ENCODE data around the gene PRR5L. TPM values are rescaled to one million over a fixed set of nuclear protein-coding genes. Genes with fewer than 3 reads are reported as not detected.

PRR5L gene
- total and polyA plus RNA-seq, 2 experiments from 2014 or later: 3.1 to 8.9 TPM

DNA sequence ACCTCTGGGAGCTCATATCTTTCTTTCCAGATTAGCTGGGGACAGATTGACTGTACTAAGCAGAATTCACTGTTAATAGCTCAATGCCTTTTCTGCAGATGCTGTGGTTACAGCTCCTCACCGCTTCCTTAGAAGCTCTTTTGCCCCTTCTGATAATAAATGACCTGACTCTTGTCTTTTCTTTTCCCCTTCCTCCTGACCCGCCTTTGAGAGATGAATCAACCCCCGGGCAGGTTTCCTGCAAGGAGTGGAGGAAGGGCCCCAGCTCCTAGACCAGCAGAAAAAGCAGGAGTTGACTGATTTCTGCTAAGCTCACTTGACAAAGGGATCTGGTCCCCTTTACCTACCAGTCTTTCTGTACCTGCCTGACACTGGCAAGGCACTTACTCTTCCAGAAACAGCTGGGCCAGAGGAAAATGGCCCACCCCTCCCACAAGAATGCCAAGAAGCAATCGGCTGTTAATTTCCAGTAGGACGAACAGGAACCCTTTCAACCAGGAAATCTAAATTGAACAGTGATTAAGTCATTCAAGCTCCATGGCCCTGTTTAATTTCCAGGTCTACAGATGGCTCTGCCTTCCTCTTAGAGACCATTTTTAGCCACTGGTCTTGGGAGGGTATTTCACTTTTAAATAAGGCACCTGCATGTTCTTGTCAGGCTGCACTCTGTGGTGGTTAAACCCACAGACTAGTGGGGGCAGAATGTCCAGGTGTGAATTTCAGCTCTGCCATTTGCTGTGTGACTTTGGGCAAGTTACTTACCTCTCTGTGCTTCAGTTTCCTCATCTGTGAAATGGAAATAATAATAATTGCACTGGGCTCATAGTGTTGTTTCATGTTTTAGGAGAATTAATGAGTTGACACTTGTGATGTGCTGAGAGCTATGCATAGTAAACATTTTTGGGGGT is 67.5 kb downstream of the PRR5L start:
- H3K9me3 Mint-ChIP-seq: no peaks in the 10 kb centered on the region
- no peak overlapping the region for H3K27ac Mint-ChIP-seq
- Histone ChIP-seq H2AFZ (no peak overlapping the region), H3K4me3 (no peak overlapping the region), H4K20me1 (replicated peaks; ENCODE audit: insufficient read depth) (no peaks in the 10 kb centered on the region), H3K79me2 (replicated peaks; ENCODE audit: insufficient read depth) (no peaks in the 10 kb centered on the region), H3K9me2 (ENCODE audit: insufficient read depth) (no peaks in the 10 kb centered on the region), H3K27ac (ENCODE audit: low read depth) (no peak overlapping the region), H3K4me2 (no peak overlapping the region), H3K4me1 (ENCODE audit: insufficient read depth) (peaks cover 6% of the 10 kb centered on the region; the same call in 1 of the 2 replicates), H3K36me3 (ENCODE audit: insufficient read depth) (no peaks in the 10 kb centered on the region), H3F3A (replicated peaks; ENCODE audit: low read depth) (no peaks in the 10 kb centered on the region), H3K27me3 (ENCODE audit: insufficient read depth) (peaks cover 7% of the 10 kb centered on the region; the same call in 1 of the 2 replicates)
- H3K27me3 Mint-ChIP-seq (ENCODE audit: insufficient read depth, low read depth, poor library complexity): peaks cover 4% of the 10 kb centered on the region
- no peaks in the 10 kb centered on the region for H3K36me3 Mint-ChIP-seq (ENCODE audit: low read depth)
- TF ChIP-seq STAT1 (IDR thresholded peaks at IDR 0.05; ENCODE audit: unreplicated experiment): no peak
- no peak overlapping the region for H3K4me3 Mint-ChIP-seq
- DNase-seq (ENCODE audit: low spot score): peak; percentile 66
- H3K4me1 Mint-ChIP-seq: peaks cover 25% of the 10 kb centered on the region
- ATAC-seq: peak; percentile 40

DNA sequence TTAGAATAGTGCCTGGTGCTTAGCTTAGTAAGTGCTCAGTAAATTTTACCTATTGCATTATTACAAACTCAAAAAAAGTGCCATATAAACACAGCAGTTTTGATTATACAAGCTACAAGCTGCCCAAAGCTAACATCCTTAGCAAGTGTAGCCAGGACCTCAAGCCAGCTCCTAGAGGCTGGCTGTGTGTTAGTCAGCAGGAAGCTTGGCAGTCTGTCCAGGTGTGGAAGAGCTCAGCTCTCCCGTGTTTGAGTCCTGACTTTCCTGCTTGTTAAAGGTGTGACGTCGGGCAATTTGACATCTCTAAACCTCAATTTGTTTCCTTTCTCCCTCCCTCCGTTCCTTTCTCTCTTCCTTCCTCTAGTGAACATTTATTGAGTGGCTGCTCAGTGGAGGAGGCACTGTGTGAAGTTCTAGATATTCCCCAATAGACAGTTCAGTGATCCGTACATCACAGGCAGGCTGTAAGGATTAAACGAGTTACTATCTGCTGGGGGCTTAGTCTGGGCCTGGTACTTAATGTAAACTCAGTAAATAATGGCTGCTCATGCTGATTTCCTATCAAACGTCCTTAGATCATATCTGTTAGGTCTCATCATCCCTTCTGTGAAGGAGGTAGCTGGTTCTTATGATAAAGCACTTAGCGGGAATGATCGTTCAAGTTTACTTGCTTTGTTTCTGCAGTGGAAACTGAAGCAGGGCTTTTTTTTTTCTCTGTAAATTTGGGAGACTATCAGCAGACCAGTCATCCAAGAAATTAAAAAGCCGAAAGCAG is 68.7 kb downstream of the PRR5L start:
- no peaks in the 10 kb centered on the region for H3K9me2 ChIP-seq (ENCODE audit: insufficient read depth)
- H3K36me3 Mint-ChIP-seq (ENCODE audit: low read depth): no peaks in the 10 kb centered on the region
- H3K27me3 ChIP-seq (ENCODE audit: insufficient read depth): peaks cover 7% of the 10 kb centered on the region; the same call in 1 of the 2 replicates
- no peaks in the 10 kb centered on the region for H3K36me3 ChIP-seq (ENCODE audit: insufficient read depth)
- no peak overlapping the region for H3K4me2 ChIP-seq
- no peak overlapping the region for H2AFZ ChIP-seq
- H4K20me1 ChIP-seq (replicated peaks; ENCODE audit: insufficient read depth): no peaks in the 10 kb centered on the region
- no peak overlapping the region for H3K27ac Mint-ChIP-seq
- peaks cover 25% of the 10 kb centered on the region for H3K4me1 Mint-ChIP-seq
- TF ChIP-seq CREB1 (CRISPR knock-in tag; IDR thresholded peaks at IDR 0.05; ENCODE audit: low read depth) (no peak), NANOG (IDR thresholded peaks at IDR 0.05; ENCODE audit: borderline replicate concordance) (no peak), POLR2AphosphoS5 (IDR thresholded peaks at IDR 0.05; ENCODE audit: low read depth) (no peak), ZNF331 (CRISPR knock-in tag; IDR thresholded peaks at IDR 0.05; ENCODE audit: low read depth) (no peak), ZNF114 (CRISPR knock-in tag; IDR thresholded peaks at IDR 0.05) (no peak), STAT1 (IDR thresholded peaks at IDR 0.05; ENCODE audit: unreplicated experiment) (no peak)
- TF ChIP-seq, protein P1, sequence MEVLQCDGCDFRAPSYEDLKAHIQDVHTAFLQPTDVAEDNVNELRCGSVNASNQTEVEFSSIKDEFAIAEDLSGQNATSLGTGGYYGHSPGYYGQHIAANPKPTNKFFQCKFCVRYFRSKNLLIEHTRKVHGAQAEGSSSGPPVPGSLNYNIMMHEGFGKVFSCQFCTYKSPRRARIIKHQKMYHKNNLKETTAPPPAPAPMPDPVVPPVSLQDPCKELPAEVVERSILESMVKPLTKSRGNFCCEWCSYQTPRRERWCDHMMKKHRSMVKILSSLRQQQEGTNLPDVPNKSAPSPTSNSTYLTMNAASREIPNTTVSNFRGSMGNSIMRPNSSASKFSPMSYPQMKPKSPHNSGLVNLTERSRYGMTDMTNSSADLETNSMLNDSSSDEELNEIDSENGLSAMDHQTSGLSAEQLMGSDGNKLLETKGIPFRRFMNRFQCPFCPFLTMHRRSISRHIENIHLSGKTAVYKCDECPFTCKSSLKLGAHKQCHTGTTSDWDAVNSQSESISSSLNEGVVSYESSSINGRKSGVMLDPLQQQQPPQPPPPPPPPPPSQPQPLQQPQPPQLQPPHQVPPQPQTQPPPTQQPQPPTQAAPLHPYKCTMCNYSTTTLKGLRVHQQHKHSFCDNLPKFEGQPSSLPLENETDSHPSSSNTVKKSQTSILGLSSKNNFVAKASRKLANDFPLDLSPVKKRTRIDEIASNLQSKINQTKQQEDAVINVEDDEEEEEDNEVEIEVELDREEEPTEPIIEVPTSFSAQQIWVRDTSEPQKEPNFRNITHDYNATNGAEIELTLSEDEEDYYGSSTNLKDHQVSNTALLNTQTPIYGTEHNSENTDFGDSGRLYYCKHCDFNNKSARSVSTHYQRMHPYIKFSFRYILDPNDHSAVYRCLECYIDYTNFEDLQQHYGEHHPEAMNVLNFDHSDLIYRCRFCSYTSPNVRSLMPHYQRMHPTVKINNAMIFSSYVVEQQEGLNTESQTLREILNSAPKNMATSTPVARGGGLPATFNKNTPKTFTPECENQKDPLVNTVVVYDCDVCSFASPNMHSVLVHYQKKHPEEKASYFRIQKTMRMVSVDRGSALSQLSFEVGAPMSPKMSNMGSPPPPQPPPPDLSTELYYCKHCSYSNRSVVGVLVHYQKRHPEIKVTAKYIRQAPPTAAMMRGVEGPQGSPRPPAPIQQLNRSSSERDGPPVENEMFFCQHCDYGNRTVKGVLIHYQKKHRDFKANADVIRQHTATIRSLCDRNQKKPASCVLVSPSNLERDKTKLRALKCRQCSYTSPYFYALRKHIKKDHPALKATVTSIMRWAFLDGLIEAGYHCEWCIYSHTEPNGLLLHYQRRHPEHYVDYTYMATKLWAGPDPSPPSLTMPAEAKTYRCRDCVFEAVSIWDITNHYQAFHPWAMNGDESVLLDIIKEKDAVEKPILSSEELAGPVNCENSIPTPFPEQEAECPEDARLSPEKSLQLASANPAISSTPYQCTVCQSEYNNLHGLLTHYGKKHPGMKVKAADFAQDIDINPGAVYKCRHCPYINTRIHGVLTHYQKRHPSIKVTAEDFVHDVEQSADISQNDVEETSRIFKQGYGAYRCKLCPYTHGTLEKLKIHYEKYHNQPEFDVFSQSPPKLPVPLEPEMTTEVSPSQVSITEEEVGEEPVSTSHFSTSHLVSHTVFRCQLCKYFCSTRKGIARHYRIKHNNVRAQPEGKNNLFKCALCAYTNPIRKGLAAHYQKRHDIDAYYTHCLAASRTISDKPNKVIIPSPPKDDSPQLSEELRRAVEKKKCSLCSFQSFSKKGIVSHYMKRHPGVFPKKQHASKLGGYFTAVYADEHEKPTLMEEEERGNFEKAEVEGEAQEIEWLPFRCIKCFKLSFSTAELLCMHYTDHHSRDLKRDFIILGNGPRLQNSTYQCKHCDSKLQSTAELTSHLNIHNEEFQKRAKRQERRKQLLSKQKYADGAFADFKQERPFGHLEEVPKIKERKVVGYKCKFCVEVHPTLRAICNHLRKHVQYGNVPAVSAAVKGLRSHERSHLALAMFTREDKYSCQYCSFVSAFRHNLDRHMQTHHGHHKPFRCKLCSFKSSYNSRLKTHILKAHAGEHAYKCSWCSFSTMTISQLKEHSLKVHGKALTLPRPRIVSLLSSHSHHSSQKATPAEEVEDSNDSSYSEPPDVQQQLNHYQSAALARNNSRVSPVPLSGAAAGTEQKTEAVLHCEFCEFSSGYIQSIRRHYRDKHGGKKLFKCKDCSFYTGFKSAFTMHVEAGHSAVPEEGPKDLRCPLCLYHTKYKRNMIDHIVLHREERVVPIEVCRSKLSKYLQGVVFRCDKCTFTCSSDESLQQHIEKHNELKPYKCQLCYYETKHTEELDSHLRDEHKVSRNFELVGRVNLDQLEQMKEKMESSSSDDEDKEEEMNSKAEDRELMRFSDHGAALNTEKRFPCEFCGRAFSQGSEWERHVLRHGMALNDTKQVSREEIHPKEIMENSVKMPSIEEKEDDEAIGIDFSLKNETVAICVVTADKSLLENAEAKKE (CRISPR knock-in tag; IDR thresholded peaks at IDR 0.05): no peak
- no peak overlapping the region for H3K4me3 Mint-ChIP-seq
- no peaks in the 10 kb centered on the region for H3F3A ChIP-seq (replicated peaks; ENCODE audit: low read depth)
- DNase-seq (ENCODE audit: low spot score) (no peak), ATAC-seq (no peak)
- H3K4me1 ChIP-seq (ENCODE audit: insufficient read depth): peaks cover 6% of the 10 kb centered on the region; the same call in 1 of the 2 replicates
- H3K9me3 Mint-ChIP-seq: no peaks in the 10 kb centered on the region
- no peak overlapping the region for H3K27ac ChIP-seq (ENCODE audit: low read depth)
- peaks cover 4% of the 10 kb centered on the region for H3K27me3 Mint-ChIP-seq (ENCODE audit: insufficient read depth, low read depth, poor library complexity)
- H3K79me2 ChIP-seq (replicated peaks; ENCODE audit: insufficient read depth): no peaks in the 10 kb centered on the region
- no peak overlapping the region for H3K4me3 ChIP-seq

Measured in GM23338 (cell line).